Retinal pigment epithelial cell (primary cell): ENCODE data around the gene CACNG4.

Source experiments
- DNase-seq: peaks from one replicate; pipeline ENCODE4 v3.0.0-alpha.2; 2010; ENCODE audit warnings: low read depth
- H3K4me3 ChIP-seq: 2 replicates; pipeline ENCODE4 v1.5.1; 2011; ENCODE audit warnings: mild to moderate bottlenecking, low read length, control low read depth, moderate library complexity
- TF ChIP-seq, protein P1 (sequence below): conservative IDR thresholded peaks from 2 replicates; pipeline ENCODE4 v1.5.1; 2011; ENCODE audit warnings: low read depth, low read length, control low read depth, inconsistent platforms

The CACNG4 gene

DNA sequence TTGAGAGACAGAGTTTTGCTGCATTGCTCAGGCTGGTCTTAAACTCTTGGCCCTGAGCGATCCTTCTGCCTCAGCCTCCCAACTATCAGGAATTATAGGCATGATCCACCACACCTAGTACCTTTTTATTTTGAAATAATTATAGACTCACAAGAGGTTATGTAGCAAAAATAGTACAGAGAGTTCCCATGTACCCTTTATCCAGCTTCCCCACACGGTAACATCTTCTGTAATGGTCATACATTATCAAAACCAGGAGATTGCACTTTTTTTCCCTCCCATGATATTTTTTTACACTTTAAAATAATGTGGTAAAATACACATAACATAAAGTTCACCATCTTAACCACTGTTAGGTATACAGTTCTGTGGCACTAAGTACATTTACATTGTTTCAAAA is 28.8 kb upstream of the CACNG4 start:
- H3K4me3 ChIP-seq: no peak overlapping the region
- TF ChIP-seq, protein P1, sequence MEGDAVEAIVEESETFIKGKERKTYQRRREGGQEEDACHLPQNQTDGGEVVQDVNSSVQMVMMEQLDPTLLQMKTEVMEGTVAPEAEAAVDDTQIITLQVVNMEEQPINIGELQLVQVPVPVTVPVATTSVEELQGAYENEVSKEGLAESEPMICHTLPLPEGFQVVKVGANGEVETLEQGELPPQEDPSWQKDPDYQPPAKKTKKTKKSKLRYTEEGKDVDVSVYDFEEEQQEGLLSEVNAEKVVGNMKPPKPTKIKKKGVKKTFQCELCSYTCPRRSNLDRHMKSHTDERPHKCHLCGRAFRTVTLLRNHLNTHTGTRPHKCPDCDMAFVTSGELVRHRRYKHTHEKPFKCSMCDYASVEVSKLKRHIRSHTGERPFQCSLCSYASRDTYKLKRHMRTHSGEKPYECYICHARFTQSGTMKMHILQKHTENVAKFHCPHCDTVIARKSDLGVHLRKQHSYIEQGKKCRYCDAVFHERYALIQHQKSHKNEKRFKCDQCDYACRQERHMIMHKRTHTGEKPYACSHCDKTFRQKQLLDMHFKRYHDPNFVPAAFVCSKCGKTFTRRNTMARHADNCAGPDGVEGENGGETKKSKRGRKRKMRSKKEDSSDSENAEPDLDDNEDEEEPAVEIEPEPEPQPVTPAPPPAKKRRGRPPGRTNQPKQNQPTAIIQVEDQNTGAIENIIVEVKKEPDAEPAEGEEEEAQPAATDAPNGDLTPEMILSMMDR: no peak
- no peak for DNase-seq

- no peak for DNase-seq
- H3K4me3 ChIP-seq: no peak overlapping the region
- TF ChIP-seq, protein P1: no peak
Observed at GRCh38 chr17:66938656-66939055, 25.9 kb upstream of the CACNG4 start.

DNA sequence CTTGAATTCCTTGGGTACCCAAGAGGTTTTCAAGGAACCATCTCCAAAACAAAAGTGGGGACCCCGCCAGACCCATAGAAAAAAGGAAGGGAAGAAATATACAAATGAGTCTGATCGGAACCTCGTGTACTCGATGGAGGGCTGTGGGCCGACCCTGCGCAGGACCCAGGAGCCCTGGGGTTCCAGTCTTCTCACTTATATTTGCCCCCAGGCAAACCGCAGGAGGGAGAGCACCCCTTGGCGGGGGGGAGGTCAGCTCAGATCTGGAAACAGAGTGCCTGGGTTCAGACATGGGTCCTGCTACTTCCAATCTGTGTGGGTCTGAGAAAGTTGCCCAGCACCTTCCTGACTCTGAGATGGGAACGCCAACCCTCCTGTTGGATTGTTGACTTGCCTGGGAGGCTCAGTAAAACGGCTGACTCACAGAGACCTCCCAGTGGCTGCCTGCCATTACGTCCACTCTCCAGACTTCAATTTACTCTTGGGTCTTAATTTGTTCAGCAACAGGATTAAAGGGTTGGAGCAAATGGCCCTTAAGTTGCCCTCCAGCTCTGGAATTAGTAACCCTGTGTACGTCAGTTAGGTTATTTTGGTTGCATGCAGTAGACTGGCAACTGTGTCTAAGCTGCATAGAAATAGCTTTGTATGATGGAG is 24.9 kb upstream of the CACNG4 start:
- TF ChIP-seq, protein P1: no peak
- no peak overlapping the region for H3K4me3 ChIP-seq
- peak; percentile 79 for DNase-seq

GRCh38 chr17:66941249-66941648 is 23.3 kb upstream of the CACNG4 start:
- no peak overlapping the region for H3K4me3 ChIP-seq
- TF ChIP-seq, protein P1: no peak
- DNase-seq: no peak

- H3K4me3 ChIP-seq: no peak overlapping the region
- TF ChIP-seq, protein P1: no peak
- DNase-seq: no peak
Observed at GRCh38 chr17:66941773-66942450, 22.6 kb upstream of the CACNG4 start.

- DNase-seq: no peak
- TF ChIP-seq, protein P1: no peak
- H3K4me3 ChIP-seq: no peak overlapping the region
Observed at GRCh38 chr17:66942451-66943264, 21.8 kb upstream of the CACNG4 start.
